ENCODE measurements around the gene MRPS27. TPM values are rescaled to one million over a fixed set of nuclear protein-coding genes. Genes with fewer than 3 reads are reported as not detected.

Gene MRPS27
- total RNA-seq (2014; rRNA removed; shearing (Covaris generic); ENCODE audit: low replicate concordance) = 87.4 and 120 TPM in 2 replicates

- Histone ChIP-seq H3K36me3 (ENCODE audit: insufficient read depth, low read length) (peaks cover 39% of the 10 kb centered on the region), H3K4me2 (ENCODE audit: low read depth, low read length, poor library complexity, severe bottlenecking) (peak within 1 kb of the TSS; percentile 93), H3K9me3 (ENCODE audit: low read length) (no peaks in the 10 kb centered on the region), H3K9me2 (replicated peaks; ENCODE audit: insufficient read depth, low read length) (no peaks in the 10 kb centered on the region), H3K27ac (ENCODE audit: low read length) (peak within 1 kb of the TSS; percentile 63), H4K20me1 (ENCODE audit: insufficient read depth, low read depth, low read length) (peaks cover 5% of the 10 kb centered on the region; the same call in 1 of the 2 replicates), H3K27me3 (ENCODE audit: low read length) (no peaks in the 10 kb centered on the region), H3K9ac (ENCODE audit: low read length) (peak within 1 kb of the TSS; percentile 81), H2AFZ (ENCODE audit: low read length) (peak within 1 kb of the TSS; percentile 85; the same call in 1 of the 2 replicates), H3K79me2 (ENCODE audit: low read length) (peaks cover 94% of the 10 kb centered on the region), H3K4me3 (ENCODE audit: low read length) (peak within 1 kb of the TSS; percentile 79), H3K4me1 (ENCODE audit: low read length) (peaks cover 33% of the 10 kb centered on the region)
- DNase-seq = peak; percentile 100
Measured at GRCh38 chr5:72319976-72320752, at the start of gene MRPS27, which contains the start of gene PTCD2. Gene MRPS27 (minus strand): TSS chr5:72320240. CDS start chr5:72320221, 19 bp downstream. Gene PTCD2 (plus strand): TSS chr5:72320373. CDS start chr5:72320383, 10 bp downstream.

DNA sequence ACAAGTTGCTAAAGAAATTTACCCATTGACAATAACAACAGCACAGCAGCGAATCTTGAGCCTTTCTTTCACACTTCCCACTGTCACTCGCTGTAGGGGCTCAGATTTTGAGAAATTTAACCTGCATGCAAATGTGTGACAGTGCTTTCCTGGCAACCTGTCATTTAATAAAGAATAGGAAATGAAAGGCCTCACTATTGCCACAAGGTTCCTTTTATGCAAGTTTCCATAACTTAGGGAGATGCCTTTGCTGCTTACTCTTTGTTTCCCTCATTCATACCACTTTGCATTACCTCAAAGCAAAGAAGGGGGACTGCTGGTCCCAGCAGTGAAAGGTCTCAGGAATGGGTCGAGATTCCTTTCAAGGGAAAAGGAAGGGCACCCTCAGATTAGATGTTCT is 49.7 kb upstream of the MRPS27 start:
- Histone ChIP-seq H3K79me2 (ENCODE audit: low read length) (no peaks in the 10 kb centered on the region), H3K9ac (ENCODE audit: low read length) (no peak overlapping the region), H3K9me3 (ENCODE audit: low read length) (no peaks in the 10 kb centered on the region), H3K4me2 (ENCODE audit: low read depth, low read length, poor library complexity, severe bottlenecking) (no peak overlapping the region), H3K9me2 (replicated peaks; ENCODE audit: insufficient read depth, low read length) (no peaks in the 10 kb centered on the region), H4K20me1 (ENCODE audit: insufficient read depth, low read depth, low read length) (peaks cover 5% of the 10 kb centered on the region; the same call in 1 of the 2 replicates), H3K4me1 (ENCODE audit: low read length) (peaks cover 6% of the 10 kb centered on the region; the same call in 1 of the 2 replicates), H3K27me3 (ENCODE audit: low read length) (no peaks in the 10 kb centered on the region), H2AFZ (ENCODE audit: low read length) (no peak overlapping the region), H3K4me3 (ENCODE audit: low read length) (no peak overlapping the region), H3K36me3 (ENCODE audit: insufficient read depth, low read length) (no peaks in the 10 kb centered on the region), H3K27ac (ENCODE audit: low read length) (no peak overlapping the region)
- DNase-seq = no peak

DNA sequence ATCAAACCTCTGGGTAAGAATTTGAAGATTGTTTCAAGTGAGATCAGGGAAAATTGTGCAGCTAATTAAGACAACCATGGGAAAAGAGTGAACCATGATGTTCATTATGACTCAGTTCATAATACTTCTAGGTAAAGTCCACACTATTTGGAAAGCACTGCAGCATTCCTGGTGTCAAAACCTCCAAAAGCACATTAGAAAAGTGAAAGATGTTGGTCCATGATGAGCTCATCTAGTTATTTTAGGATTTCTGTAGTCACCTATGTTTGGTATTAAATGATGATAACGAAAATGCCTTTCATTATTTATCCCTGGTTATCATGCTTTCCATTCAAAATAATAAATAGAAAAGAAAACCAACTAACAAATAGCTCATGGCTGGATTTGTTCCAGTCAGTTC is 49.3 kb upstream of the MRPS27 start:
- Histone ChIP-seq H3K9me2 (replicated peaks; ENCODE audit: insufficient read depth, low read length) (no peaks in the 10 kb centered on the region), H4K20me1 (ENCODE audit: insufficient read depth, low read depth, low read length) (peaks cover 5% of the 10 kb centered on the region; the same call in 1 of the 2 replicates), H3K36me3 (ENCODE audit: insufficient read depth, low read length) (no peaks in the 10 kb centered on the region), H2AFZ (ENCODE audit: low read length) (no peak overlapping the region), H3K9ac (ENCODE audit: low read length) (no peak overlapping the region), H3K4me2 (ENCODE audit: low read depth, low read length, poor library complexity, severe bottlenecking) (no peak overlapping the region), H3K27me3 (ENCODE audit: low read length) (no peaks in the 10 kb centered on the region), H3K9me3 (ENCODE audit: low read length) (no peaks in the 10 kb centered on the region), H3K4me3 (ENCODE audit: low read length) (no peak overlapping the region), H3K79me2 (ENCODE audit: low read length) (no peaks in the 10 kb centered on the region), H3K4me1 (ENCODE audit: low read length) (peaks cover 6% of the 10 kb centered on the region; the same call in 1 of the 2 replicates), H3K27ac (ENCODE audit: low read length) (no peak overlapping the region)
- DNase-seq = no peak

DNA sequence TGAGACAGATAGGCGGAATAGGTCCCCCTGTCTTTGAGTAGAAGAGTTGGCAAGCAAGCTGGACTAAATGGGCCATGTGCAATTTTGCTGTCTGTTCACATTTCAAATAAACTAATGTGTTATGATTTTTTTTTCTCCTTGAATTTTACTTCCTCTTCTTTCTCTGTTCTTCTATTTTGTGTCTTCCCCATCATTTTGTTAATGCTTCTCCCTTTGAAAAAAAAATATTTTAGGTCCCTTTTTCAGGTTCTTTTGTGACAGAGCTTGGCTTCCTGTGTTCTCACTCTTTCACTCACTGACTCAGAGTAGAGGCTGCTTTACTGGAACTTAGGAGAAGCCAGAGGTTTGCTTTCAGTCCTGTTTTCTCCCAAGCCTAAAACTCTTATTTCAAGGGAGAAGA is 48.2 kb upstream of the MRPS27 start:
- no peaks in the 10 kb centered on the region for H3K9me2 ChIP-seq (replicated peaks; ENCODE audit: insufficient read depth, low read length)
- H3K79me2 ChIP-seq (ENCODE audit: low read length) = no peaks in the 10 kb centered on the region
- no peak for DNase-seq
- H3K36me3 ChIP-seq (ENCODE audit: insufficient read depth, low read length) = peaks cover 3% of the 10 kb centered on the region; the same call in 1 of the 2 replicates
- H3K4me1 ChIP-seq (ENCODE audit: low read length) = peaks cover 8% of the 10 kb centered on the region
- peaks cover 5% of the 10 kb centered on the region; the same call in 1 of the 2 replicates for H4K20me1 ChIP-seq (ENCODE audit: insufficient read depth, low read depth, low read length)
- H3K9me3 ChIP-seq (ENCODE audit: low read length) = no peaks in the 10 kb centered on the region
- H3K9ac ChIP-seq (ENCODE audit: low read length) = no peak overlapping the region
- H3K27ac ChIP-seq (ENCODE audit: low read length) = no peak overlapping the region
- H3K27me3 ChIP-seq (ENCODE audit: low read length) = no peaks in the 10 kb centered on the region
- H3K4me3 ChIP-seq (ENCODE audit: low read length) = no peak overlapping the region
- H3K4me2 ChIP-seq (ENCODE audit: low read depth, low read length, poor library complexity, severe bottlenecking) = no peak overlapping the region
- H2AFZ ChIP-seq (ENCODE audit: low read length) = no peak overlapping the region

DNA sequence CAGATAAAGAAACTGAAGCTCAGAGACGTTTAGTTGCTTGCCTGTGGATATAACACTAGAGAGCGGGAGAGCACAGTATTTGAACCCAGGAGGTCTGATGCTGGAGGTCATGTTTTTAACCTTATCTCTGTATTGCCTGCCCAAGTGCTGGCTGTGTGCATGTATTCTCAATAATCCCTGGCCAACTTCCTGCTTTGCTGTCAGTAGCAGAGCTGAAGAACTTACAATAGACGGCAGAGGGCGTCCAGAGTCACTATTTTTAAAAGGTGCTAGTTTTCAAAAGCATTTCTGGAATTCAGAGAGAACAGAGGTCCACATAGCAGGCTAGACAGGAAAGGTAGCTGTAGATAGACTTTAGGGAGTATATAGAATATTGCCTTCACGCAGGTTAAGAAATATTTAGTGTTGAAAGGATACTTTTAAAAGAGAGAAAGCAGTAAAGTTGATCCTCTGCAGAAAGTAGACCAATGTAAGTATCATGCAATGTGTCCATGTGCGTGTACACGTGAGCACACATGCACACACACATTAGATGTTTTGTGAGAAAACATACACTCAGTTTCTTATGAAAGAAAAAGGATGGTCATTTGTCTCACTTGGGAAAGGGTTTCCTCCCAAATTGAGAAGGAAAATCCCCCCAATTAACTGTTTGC is 46.4 kb upstream of the MRPS27 start:
- H4K20me1 ChIP-seq (ENCODE audit: insufficient read depth, low read depth, low read length) = peaks cover 5% of the 10 kb centered on the region; the same call in 1 of the 2 replicates
- H3K4me3 ChIP-seq (ENCODE audit: low read length) = no peak overlapping the region
- no peaks in the 10 kb centered on the region for H3K9me3 ChIP-seq (ENCODE audit: low read length)
- H3K9me2 ChIP-seq (replicated peaks; ENCODE audit: insufficient read depth, low read length) = no peaks in the 10 kb centered on the region
- H3K9ac ChIP-seq (ENCODE audit: low read length) = no peak overlapping the region
- DNase-seq = peak; percentile 79
- peaks cover 19% of the 10 kb centered on the region for H3K36me3 ChIP-seq (ENCODE audit: insufficient read depth, low read length)
- no peak overlapping the region for H3K27ac ChIP-seq (ENCODE audit: low read length)
- H2AFZ ChIP-seq (ENCODE audit: low read length) = no peak overlapping the region
- no peaks in the 10 kb centered on the region for H3K27me3 ChIP-seq (ENCODE audit: low read length)
- peaks cover 21% of the 10 kb centered on the region for H3K4me1 ChIP-seq (ENCODE audit: low read length)
- H3K79me2 ChIP-seq (ENCODE audit: low read length) = no peaks in the 10 kb centered on the region
- no peak overlapping the region for H3K4me2 ChIP-seq (ENCODE audit: low read depth, low read length, poor library complexity, severe bottlenecking)

- peaks cover 21% of the 10 kb centered on the region for H3K4me1 ChIP-seq (ENCODE audit: low read length)
- H2AFZ ChIP-seq (ENCODE audit: low read length) = no peak overlapping the region
- H3K4me2 ChIP-seq (ENCODE audit: low read depth, low read length, poor library complexity, severe bottlenecking) = no peak overlapping the region
- H3K27ac ChIP-seq (ENCODE audit: low read length) = no peak overlapping the region
- no peaks in the 10 kb centered on the region for H3K9me3 ChIP-seq (ENCODE audit: low read length)
- H3K9ac ChIP-seq (ENCODE audit: low read length) = no peak overlapping the region
- no peak for DNase-seq
- H3K36me3 ChIP-seq (ENCODE audit: insufficient read depth, low read length) = peaks cover 31% of the 10 kb centered on the region
- H4K20me1 ChIP-seq (ENCODE audit: insufficient read depth, low read depth, low read length) = peaks cover 5% of the 10 kb centered on the region; the same call in 1 of the 2 replicates
- no peaks in the 10 kb centered on the region for H3K27me3 ChIP-seq (ENCODE audit: low read length)
- no peaks in the 10 kb centered on the region for H3K9me2 ChIP-seq (replicated peaks; ENCODE audit: insufficient read depth, low read length)
- no peaks in the 10 kb centered on the region for H3K79me2 ChIP-seq (ENCODE audit: low read length)
- no peak overlapping the region for H3K4me3 ChIP-seq (ENCODE audit: low read length)
Measured at GRCh38 chr5:72364951-72365350, 44.9 kb upstream of the MRPS27 start.

DNA sequence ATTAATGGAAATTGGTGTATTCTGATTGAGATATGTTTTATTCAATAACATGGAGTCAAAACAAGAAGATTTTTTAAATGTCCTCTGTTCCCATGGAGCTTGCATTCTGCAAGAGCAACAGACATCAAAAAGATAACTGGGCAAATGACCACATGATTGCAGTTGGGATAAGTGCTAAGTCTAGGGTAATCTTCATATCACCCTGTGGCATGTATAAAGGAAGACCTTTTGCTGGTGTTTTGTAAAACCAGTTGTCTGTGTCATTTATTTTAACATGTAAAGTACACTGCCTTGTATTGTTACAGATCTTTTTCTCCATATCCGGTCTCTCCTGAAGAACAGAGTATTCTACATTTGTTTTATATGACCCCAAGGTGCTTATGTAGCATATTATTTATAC is 44.1 kb upstream of the MRPS27 start:
- H3K9ac ChIP-seq (ENCODE audit: low read length) = no peak overlapping the region
- H3K79me2 ChIP-seq (ENCODE audit: low read length) = no peaks in the 10 kb centered on the region
- H3K4me2 ChIP-seq (ENCODE audit: low read depth, low read length, poor library complexity, severe bottlenecking) = no peak overlapping the region
- H3K27me3 ChIP-seq (ENCODE audit: low read length) = no peaks in the 10 kb centered on the region
- no peaks in the 10 kb centered on the region for H3K9me2 ChIP-seq (replicated peaks; ENCODE audit: insufficient read depth, low read length)
- peaks cover 5% of the 10 kb centered on the region; the same call in 1 of the 2 replicates for H4K20me1 ChIP-seq (ENCODE audit: insufficient read depth, low read depth, low read length)
- no peaks in the 10 kb centered on the region for H3K9me3 ChIP-seq (ENCODE audit: low read length)
- DNase-seq = no peak
- H3K4me3 ChIP-seq (ENCODE audit: low read length) = no peak overlapping the region
- H3K27ac ChIP-seq (ENCODE audit: low read length) = no peak overlapping the region
- H2AFZ ChIP-seq (ENCODE audit: low read length) = no peak overlapping the region
- peaks cover 15% of the 10 kb centered on the region for H3K4me1 ChIP-seq (ENCODE audit: low read length)
- peaks cover 35% of the 10 kb centered on the region for H3K36me3 ChIP-seq (ENCODE audit: insufficient read depth, low read length)

DNA sequence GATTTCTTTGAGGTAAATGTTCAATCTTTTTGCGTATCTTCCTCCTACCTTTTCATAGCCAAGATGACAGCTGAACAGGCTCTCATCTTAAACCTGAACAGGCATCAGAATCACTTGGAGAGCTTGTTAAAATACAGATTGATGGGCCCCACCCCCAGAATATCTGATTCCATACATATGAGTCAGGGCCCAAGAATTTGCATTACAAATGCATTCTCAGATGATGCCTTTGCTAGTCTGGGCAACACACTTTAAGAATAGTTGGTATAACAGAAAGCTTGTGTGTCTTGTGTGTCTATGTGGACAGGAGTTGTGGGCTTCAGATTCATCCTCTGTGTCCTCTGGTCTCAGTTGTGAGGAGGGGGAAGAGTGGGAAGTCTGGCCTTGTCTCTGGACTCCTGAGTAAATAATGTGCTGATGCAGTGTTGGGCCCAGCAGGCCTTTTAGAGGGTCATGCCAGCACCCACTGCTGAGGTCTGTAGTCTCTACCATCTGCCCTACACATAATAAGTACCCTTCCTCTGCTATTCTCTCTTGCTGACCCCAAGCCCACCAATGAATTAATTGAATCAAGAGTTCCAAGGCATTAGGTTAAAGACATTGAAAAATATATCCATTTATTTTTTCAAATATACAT is 43.2 kb upstream of the MRPS27 start:
- Histone ChIP-seq H3K4me2 (ENCODE audit: low read depth, low read length, poor library complexity, severe bottlenecking) (peak overlapping the region; percentile 0), H3K4me1 (ENCODE audit: low read length) (peaks cover 15% of the 10 kb centered on the region), H3K79me2 (ENCODE audit: low read length) (no peaks in the 10 kb centered on the region), H3K27ac (ENCODE audit: low read length) (no peak overlapping the region), H4K20me1 (ENCODE audit: insufficient read depth, low read depth, low read length) (peaks cover 5% of the 10 kb centered on the region; the same call in 1 of the 2 replicates), H2AFZ (ENCODE audit: low read length) (no peak overlapping the region), H3K4me3 (ENCODE audit: low read length) (no peak overlapping the region), H3K9ac (ENCODE audit: low read length) (no peak overlapping the region), H3K9me3 (ENCODE audit: low read length) (no peaks in the 10 kb centered on the region), H3K27me3 (ENCODE audit: low read length) (no peaks in the 10 kb centered on the region), H3K36me3 (ENCODE audit: insufficient read depth, low read length) (peaks cover 44% of the 10 kb centered on the region), H3K9me2 (replicated peaks; ENCODE audit: insufficient read depth, low read length) (no peaks in the 10 kb centered on the region)
- no peak for DNase-seq
